Epithelial cell of proximal tubule (primary cell): ENCODE data around the gene AKAP13. TPM values are rescaled to one million over a fixed set of nuclear protein-coding genes. Genes with fewer than 3 reads are reported as not detected.

Experiments
- DNase-seq: peaks from one replicate; pipeline ENCODE4 v3.0.0-alpha.2; 2011; ENCODE audit warnings: low read depth
- H3K4me3 ChIP-seq: 2 replicates; pipeline ENCODE4 v1.5.1; 2011; ENCODE audit warnings: low read depth, mild to moderate bottlenecking, low read length
- CTCF ChIP-seq: conservative IDR thresholded peaks from 2 replicates; pipeline ENCODE4 v1.5.1; 2012; ENCODE audit warnings: low read depth, mild to moderate bottlenecking, low read length
- total RNA-seq: library from RNA; depleted of rRNA; stranded (reverse); fragments of >200 nt; gene quantifications from 2 replicates; pipeline ENCODE4 v1.2.3, GENCODE V29; 2015

AKAP13 gene
- total RNA-seq, 1 donor from 2014 or later, result 40.9 TPM

GRCh38 chr15:85377986-85378385, 2.4 kb upstream of the AKAP13 start:
- TF ChIP-seq CTCF, result no peak
- DNase-seq, result no peak
- H3K4me3 ChIP-seq, result no peak overlapping the region

DNA sequence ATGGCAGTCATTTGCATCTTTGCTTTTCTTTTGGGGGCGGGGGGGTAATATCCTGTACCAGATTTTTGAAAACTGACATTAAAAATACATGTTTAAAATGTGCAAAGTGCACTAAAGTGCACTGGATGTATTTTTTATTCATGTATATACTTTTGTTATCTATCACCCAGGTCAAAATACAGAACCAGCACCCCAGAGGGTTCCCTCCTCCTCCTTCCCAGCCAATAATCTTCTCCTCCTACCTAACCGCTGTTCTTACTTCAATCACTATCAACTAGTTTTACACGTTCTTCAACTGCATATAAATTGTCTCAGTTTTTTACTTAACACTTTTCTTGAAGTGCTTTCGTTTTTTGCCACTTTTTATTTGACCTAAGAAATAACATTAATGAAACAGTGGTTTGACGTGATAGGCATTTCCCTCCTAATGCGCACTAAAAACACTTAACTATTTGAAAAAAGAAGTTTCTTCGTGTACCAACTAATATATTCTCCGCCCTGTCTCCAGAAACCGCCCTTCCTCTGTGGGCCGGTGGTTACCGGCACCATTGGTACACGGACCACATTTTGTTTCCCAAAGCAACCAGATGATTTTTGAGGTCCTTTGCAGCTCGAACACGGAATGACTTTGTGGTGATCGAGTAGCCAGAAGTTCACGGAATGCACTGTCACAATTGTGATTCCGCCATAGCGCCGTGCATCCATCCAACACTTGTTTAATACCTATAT, 836 bp upstream of the AKAP13 start:
- TF ChIP-seq CTCF, result no peak
- H3K4me3 ChIP-seq, result peak overlapping the region; percentile 63
- DNase-seq, result no peak

DNA sequence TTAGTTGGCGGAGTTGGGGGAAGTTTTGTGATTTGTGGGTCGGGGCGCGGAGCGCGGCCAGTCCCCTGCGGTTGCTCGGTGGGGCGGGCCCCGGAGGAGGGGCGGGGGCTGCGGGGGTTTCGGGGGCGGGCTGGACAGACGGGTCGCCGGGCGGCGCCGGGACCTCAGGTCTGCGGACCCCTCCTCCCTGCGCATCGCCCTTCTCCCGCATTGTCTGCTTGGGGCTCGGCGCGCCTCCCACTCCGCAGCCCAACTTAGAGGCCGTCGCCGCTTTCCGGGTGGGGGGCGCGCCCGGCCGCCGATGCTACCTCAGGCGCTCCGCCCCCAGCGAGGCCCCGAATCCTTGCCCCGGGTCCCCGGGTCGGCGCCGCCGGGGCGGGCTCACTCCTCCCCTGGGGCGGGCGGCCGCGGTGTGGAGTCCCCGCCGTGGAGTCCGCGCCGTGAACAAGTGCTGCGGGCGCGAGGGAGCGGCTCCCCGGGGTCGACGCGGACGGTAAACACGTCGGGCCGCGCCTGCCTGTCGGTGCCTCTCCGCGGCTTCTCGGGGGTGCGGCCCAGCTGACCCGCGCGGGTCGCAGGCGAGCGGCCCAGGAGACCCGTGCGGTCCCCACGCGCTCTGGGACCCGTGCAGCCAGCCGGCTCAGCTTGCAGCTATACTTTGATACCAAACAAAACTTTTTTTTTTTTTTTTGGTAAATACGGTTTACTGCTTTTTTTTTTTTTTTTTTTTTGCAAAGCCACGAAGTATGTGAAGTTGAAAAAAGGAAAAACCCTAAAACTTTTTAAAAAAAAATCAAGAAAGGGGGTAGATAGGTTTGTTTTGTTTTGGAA, 624 bp downstream of the AKAP13 start:
- DNase-seq, result no peak
- no peak for TF ChIP-seq CTCF
- H3K4me3 ChIP-seq, result peak overlapping the region; percentile 73

GRCh38 chr15:85381850-85382751, 1.7 kb downstream of the AKAP13 start:
- DNase-seq, result no peak
- peak overlapping the region; percentile 73 for H3K4me3 ChIP-seq
- no peak for TF ChIP-seq CTCF

GRCh38 chr15:85382942-85383341, 2.5 kb downstream of the AKAP13 start:
- no peak for DNase-seq
- TF ChIP-seq CTCF, result no peak
- H3K4me3 ChIP-seq, result peak overlapping the region; percentile 73

- no peak for DNase-seq
- TF ChIP-seq CTCF, result no peak
- no peak overlapping the region for H3K4me3 ChIP-seq
Observed at GRCh38 chr15:85383470-85384148, 3.2 kb downstream of the AKAP13 start.
